ENCODE measurements around the gene ZEB2.
"Not testable (repeated sequence)": the region's sequence is repeated elsewhere in the genome, so short reads cannot be mapped to it uniquely, and the experiment has no call there.

GRCh38 chr2:144364247-144364646, 155.7 kb downstream of the ZEB2 start:
- TF ChIP-seq CTCF (conservative IDR thresholded peaks at IDR 0.05; ENCODE audit: low read length); EZH2phosphoT487 (IDR thresholded peaks at IDR 0.05; ENCODE audit: borderline replicate concordance, low read depth, low read length): not testable (repeated sequence)

Measured in OCI-LY7 (cell line).